Upper lobe of left lung (tissue), 4 donors: ENCODE measurements around the gene SHC1.

Experiments used
- CTCF ChIP-seq, 6 experiments: fragments of 450-650 bp in 4 of 6; fragments of 200-600 bp in 2 of 6; sonication (generic) in 2 of 6; IDR thresholded peaks; one replicate each; pipeline ENCODE4 v1.5.1; 2016 to 2019; ENCODE audit warnings: antibody characterized with exemption in 6 of 6
- POLR2A ChIP-seq, 4 donors: fragments of 450-650 bp; IDR thresholded peaks; one replicate each; pipeline ENCODE4 v1.5.1; 2016 to 2017; ENCODE audit warnings: antibody characterized with exemption in 4 of 4, mild to moderate bottlenecking in 2 of 4

DNA sequence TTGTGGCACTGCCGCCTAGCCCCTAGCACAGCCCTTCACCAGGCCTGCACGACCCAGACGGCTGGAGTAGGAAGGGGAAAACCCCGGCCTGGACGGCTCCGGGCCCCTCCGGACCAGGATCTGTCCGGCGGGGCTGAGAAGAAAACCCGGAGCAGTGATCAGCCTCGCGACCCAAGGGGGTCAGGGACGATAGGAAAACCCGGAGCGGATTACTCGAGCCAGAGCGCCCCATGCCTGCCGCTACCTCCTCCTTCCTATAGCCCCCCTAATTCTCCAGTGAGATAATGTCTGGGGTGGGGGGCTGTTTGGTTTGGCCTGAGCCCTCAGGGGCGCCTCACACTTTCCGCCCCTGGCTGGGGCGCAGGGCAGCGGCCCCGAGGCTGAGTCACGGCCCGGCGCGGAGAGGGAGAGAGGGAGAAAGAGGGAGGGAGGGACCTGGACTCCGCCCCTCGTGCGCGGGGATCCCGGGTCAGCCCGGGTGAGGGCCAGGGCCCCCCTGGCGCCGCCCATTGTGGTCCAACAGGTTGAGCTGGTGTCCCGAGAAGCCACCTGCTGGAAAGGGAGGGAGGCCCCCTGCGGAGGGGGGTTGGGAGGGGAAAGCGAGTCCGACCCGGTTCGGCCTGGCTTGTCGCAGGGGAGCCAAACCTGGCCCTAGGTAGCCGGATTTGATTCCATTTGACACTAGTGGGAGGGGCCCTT is 30.3 kb upstream of the SHC1 start:
- TF ChIP-seq CTCF (IDR thresholded peaks at IDR 0.05): peak in 3 of 6 experiments; percentile 17 to 48 (median 33)
- peak in 3 of 4 donors; percentile 56 to 94 (median 85) for TF ChIP-seq POLR2A (IDR thresholded peaks at IDR 0.05)
